Keratinocyte (primary cell): ENCODE results near the gene OR1E2. TPM values are rescaled to one million over a fixed set of nuclear protein-coding genes. Genes with fewer than 3 reads are reported as not detected.

Source experiments
- DNase-seq: peaks from one replicate; pipeline ENCODE4 v3.0.0-alpha.2; 2011; ENCODE audit warnings: low read depth, missing footprints, low spot score
- FAIRE-seq: peaks from 2 replicates; lab custom pipeline; 2011; peaks lifted over from hg19 to GRCh38; lab: Jason Lieb, UNC
- H2AFZ ChIP-seq: 2 replicates; pipeline ENCODE4 v1.6.0; 2012; ENCODE audit warnings: low read length, control low read depth, inconsistent platforms; ENCODE audit not compliant: control insufficient read depth
- H3K27ac ChIP-seq: 2 replicates; pipeline ENCODE4 v1.5.1; 2011; ENCODE audit warnings: low read length; ENCODE audit not compliant: control insufficient read depth, insufficient read depth
- H3K27me3 ChIP-seq: 3 replicates; pipeline ENCODE4 v1.6.0; 2011; ENCODE audit warnings: low read length; ENCODE audit not compliant: control insufficient read depth, insufficient read depth; ENCODE audit errors: extremely low read depth
- H3K36me3 ChIP-seq, 2 experiments: 2 replicates in 1 of 2; 3 replicates in 1 of 2; pipeline ENCODE4 v1.5.1; 2011; ENCODE audit warnings: low read length in 2 of 2, mild to moderate bottlenecking in 1 of 2; ENCODE audit not compliant: control insufficient read depth in 2 of 2, insufficient read depth in 2 of 2; ENCODE audit errors: extremely low read depth in 1 of 2
- H3K4me1 ChIP-seq: 3 replicates; pipeline ENCODE4 v1.5.1; 2011; ENCODE audit warnings: low read length; ENCODE audit not compliant: control insufficient read depth, insufficient read depth; ENCODE audit errors: extremely low read depth
- H3K4me2 ChIP-seq: 3 replicates; pipeline ENCODE4 v1.6.0; 2011; ENCODE audit warnings: low read depth, low read length; ENCODE audit not compliant: control insufficient read depth, insufficient read depth; ENCODE audit errors: extremely low read depth
- H3K4me3 ChIP-seq, 3 experiments: fragments of 200-600 bp in 1 of 3; sonication (generic) in 1 of 3; 2 replicates in 2 of 3; 3 replicates in 1 of 3; pipeline ENCODE4 v1.5.1; 2011 to 2016; ENCODE audit warnings: low read length in 3 of 3, mild to moderate bottlenecking in 3 of 3, control low read depth in 2 of 3, inconsistent platforms in 1 of 3, low read depth in 1 of 3, mixed read lengths in 1 of 3, mixed run types in 1 of 3, moderate library complexity in 1 of 3; ENCODE audit not compliant: control insufficient read depth in 2 of 3, insufficient read depth in 2 of 3; ENCODE audit errors: extremely low read depth in 1 of 3
- H3K79me2 ChIP-seq: 2 replicates; pipeline ENCODE4 v1.6.0; 2012; ENCODE audit warnings: low read length; ENCODE audit not compliant: control insufficient read depth, insufficient read depth
- H3K9ac ChIP-seq: 3 replicates; pipeline ENCODE4 v1.6.0; 2011; ENCODE audit warnings: low read length; ENCODE audit not compliant: control insufficient read depth, insufficient read depth; ENCODE audit errors: extremely low read depth
- H3K9me1 ChIP-seq: 3 replicates; pipeline ENCODE4 v1.6.0; 2011; ENCODE audit warnings: low read length; ENCODE audit not compliant: control insufficient read depth, insufficient read depth; ENCODE audit errors: extremely low read depth
- H3K9me3 ChIP-seq: 2 replicates; pipeline ENCODE4 v1.5.1; 2012; ENCODE audit warnings: low read depth, low read length; ENCODE audit not compliant: control insufficient read depth
- H4K20me1 ChIP-seq: 3 replicates; pipeline ENCODE4 v1.6.0; 2011; ENCODE audit warnings: low read length; ENCODE audit not compliant: control insufficient read depth, insufficient read depth; ENCODE audit errors: extremely low read depth
- CTCF ChIP-seq, 3 experiments: IDR thresholded peaks in 1 of 3; conservative IDR thresholded peaks in 1 of 3; optimal IDR thresholded peaks in 1 of 3; 2 replicates in 2 of 3; 3 replicates in 1 of 3; pipeline versions ENCODE3 to v1.5.1; 2011; ENCODE audit warnings: low read length in 3 of 3, mild to moderate bottlenecking in 3 of 3, moderate library complexity in 2 of 3, control low read depth in 1 of 3, inconsistent platforms in 1 of 3; ENCODE audit not compliant: insufficient read depth in 2 of 3; ENCODE audit errors: extremely low read depth in 1 of 3
- EZH2 ChIP-seq: IDR thresholded peaks from one replicate; pipeline ENCODE4 v1.6.1; 2012; ENCODE audit warnings: inconsistent platforms, mild to moderate bottlenecking, low read length, moderate library complexity
- dilution Hi-C: fragments of 300-500 bp; cut with MboI; formaldehyde crosslinking; loops from one replicate; pipeline ENCODE4 v1.7.0; 2020; ENCODE audit warnings: low sequenced_read_pairs; ENCODE audit not compliant: extremely low pct_ligation_motif_present
- polyA plus RNA-seq, 5 experiments: library from polyadenylated mRNA; depleted of rRNA in 3 of 5; stranded (reverse) in 3 of 5; stranded (forward) in 1 of 5; unstranded in 1 of 5; fragments of >200 nt; gene quantifications; 1 replicate in 1 of 5; 2 replicates in 3 of 5; 3 replicates in 1 of 5; pipeline versions ENCODE4 v1.2.1 to v1.2.3, GENCODE V29; 2011 to 2012; ENCODE audit warnings: missing spikeins in 2 of 5, low read depth in 1 of 5, low replicate concordance in 1 of 5

OR1E2 gene
- polyA plus RNA-seq, 1 donor (not counting 4 experiments of a cell fraction or from before 2014, with no cell fraction given) = not detected

- H3K27ac ChIP-seq = no peak overlapping the region
- H2AFZ ChIP-seq = no peak overlapping the region
- H4K20me1 ChIP-seq = no peaks in the 10 kb centered on the region
- no peaks in the 10 kb centered on the region for H3K36me3 ChIP-seq
- H3K27me3 ChIP-seq = peaks cover 8% of the 10 kb centered on the region
- H3K4me2 ChIP-seq = no peak overlapping the region
- no peaks in the 10 kb centered on the region for H3K79me2 ChIP-seq
- DNase-seq (no peak), FAIRE-seq (no peak)
- no peak overlapping the region for H3K4me3 ChIP-seq
- H3K9me1 ChIP-seq = no peaks in the 10 kb centered on the region
- H3K4me1 ChIP-seq = peaks cover 6% of the 10 kb centered on the region
- dilution Hi-C loops = no loop called here
- TF ChIP-seq CTCF (optimal IDR thresholded peaks at IDR 0.05 in 1 of 3, IDR thresholded peaks at IDR 0.05 in 1 of 3, conservative IDR thresholded peaks at IDR 0.05 in 1 of 3; ENCODE audit: extremely low read depth in 1 of 3, insufficient read depth in 2 of 3, low read length in 3 of 3) (no peak), EZH2 (no peak)
- no peaks in the 10 kb centered on the region for H3K9me3 ChIP-seq
- H3K9ac ChIP-seq = no peak overlapping the region
These were observed 41.6 kb upstream of the OR1E2 start for GRCh38 chr17:3475251-3475685.

DNA sequence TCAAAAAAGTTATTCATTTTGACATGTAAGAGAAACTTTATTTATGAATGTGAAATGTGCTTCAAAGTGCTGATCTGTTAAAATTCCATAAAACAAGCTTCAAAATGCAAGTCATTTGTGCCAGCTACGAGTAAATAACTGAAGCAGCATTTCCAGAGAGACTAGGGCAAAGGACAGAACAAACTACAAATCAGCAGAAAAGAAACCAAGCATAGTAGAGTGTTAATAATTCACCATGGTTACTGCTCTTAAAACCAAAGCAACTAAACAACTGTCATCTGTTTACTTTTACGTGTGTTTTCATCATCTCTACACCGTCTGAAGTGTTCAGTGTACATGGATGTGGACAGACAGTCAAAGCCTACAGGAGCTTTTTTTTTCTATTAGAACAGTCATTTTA, 40.6 kb upstream of the OR1E2 start:
- Histone ChIP-seq H3K4me1 (peaks cover 6% of the 10 kb centered on the region), H3K27me3 (no peaks in the 10 kb centered on the region), H3K79me2 (no peaks in the 10 kb centered on the region), H3K4me3 (no peak overlapping the region), H3K9me1 (no peaks in the 10 kb centered on the region), H2AFZ (peak overlapping the region; percentile 7), H3K36me3 (no peaks in the 10 kb centered on the region), H3K9me3 (no peaks in the 10 kb centered on the region), H3K4me2 (no peak overlapping the region), H3K9ac (no peak overlapping the region), H3K27ac (no peak overlapping the region), H4K20me1 (no peaks in the 10 kb centered on the region)
- TF ChIP-seq EZH2 (no peak), CTCF (optimal IDR thresholded peaks at IDR 0.05 in 1 of 3, IDR thresholded peaks at IDR 0.05 in 1 of 3, conservative IDR thresholded peaks at IDR 0.05 in 1 of 3; ENCODE audit: extremely low read depth in 1 of 3, insufficient read depth in 2 of 3, low read length in 3 of 3) (no peak)
- FAIRE-seq = no peak
- DNase-seq = no peak
- dilution Hi-C loops = no loop called here
